ENCODE measurements around the gene NPAS3.

GRCh38 chr14:33103966-33104365 lies 165.3 kb downstream of the NPAS3 start:
- no peak for TF ChIP-seq CTCF (IDR thresholded peaks at IDR 0.05)
- no peak for TF ChIP-seq POLR2A (IDR thresholded peaks at IDR 0.05)

All from uterus (tissue), 2 donors.